T47D (cell line): ENCODE measurements around the gene PRLR.
A peak's percentile ranks its signal among the peaks of the same experiment; 100 is the strongest.
"Not testable (repeated sequence)": the region's sequence is repeated elsewhere in the genome, so short reads cannot be mapped to it uniquely, and the experiment has no call there.

Experiments
- DNase-seq, 2 experiments: peaks; one replicate each; pipeline versions ENCODE4 v3.0.0 to v3.0.0-alpha.2; 2011 to 2012; ENCODE audit warnings: low read depth in 1 of 2, low spot score in 1 of 2
- JUND ChIP-seq: IDR thresholded peaks from 2 replicates; pipeline ENCODE4 v1.6.1; 2012; ENCODE audit warnings: low read depth
- in situ Hi-C: cut with HindIII; loops from 2 replicates; pipeline ENCODE4 v1.10.0; 2016; ENCODE audit warnings: low sequenced_read_pairs, low pct_unique_long_range_greater_than_20kb

The PRLR gene

GRCh38 chr5:35201291-35201690 is 29.0 kb downstream of the PRLR start:
- in situ Hi-C loops = no loop called here
- DNase-seq = peak in 1 of 2 experiments; percentile 85
- peak; percentile 49; the same call in 1 of the 2 replicates for TF ChIP-seq JUND

- no peak for TF ChIP-seq JUND
- in situ Hi-C loops = no loop called here
Measured at GRCh38 chr5:35199886-35200285, 30.4 kb downstream of the PRLR start.

GRCh38 chr5:35198686-35199085 is 31.6 kb downstream of the PRLR start:
- in situ Hi-C loops = no loop called here
- TF ChIP-seq JUND = no peak
- no peak for DNase-seq

More at GRCh38 chr5:35199886-35200285, 30.4 kb downstream of the PRLR start:
- peak in 1 of 2 experiments; percentile 54 for DNase-seq

GRCh38 chr5:35198075-35198474 is 32.2 kb downstream of the PRLR start:
- in situ Hi-C loops = no loop called here
- no peak; the same call in 1 of the 2 replicates for TF ChIP-seq JUND

GRCh38 chr5:35197351-35197750 is 32.9 kb downstream of the PRLR start:
- no peak for TF ChIP-seq JUND
- no peak for DNase-seq
- in situ Hi-C loops = no loop called here

More at GRCh38 chr5:35198075-35198474, 32.2 kb downstream of the PRLR start:
- DNase-seq = peak in 1 of 2 experiments; percentile 83

GRCh38 chr5:35195472-35195852 is 34.8 kb downstream of the PRLR start:
- TF ChIP-seq JUND = no peak
- in situ Hi-C loops = no loop called here

GRCh38 chr5:35194635-35195471 is 35.4 kb downstream of the PRLR start:
- in situ Hi-C loops = no loop called here
- peak in 1 of 2 experiments; percentile 58 for DNase-seq
- TF ChIP-seq JUND = no peak

More at GRCh38 chr5:35195472-35195852, 34.8 kb downstream of the PRLR start:
- DNase-seq = no peak

- no peak for TF ChIP-seq JUND
- DNase-seq = no peak
- in situ Hi-C loops = no loop called here
Measured at GRCh38 chr5:35192506-35192905, 37.8 kb downstream of the PRLR start.

- in situ Hi-C loops, DNase-seq: not testable (repeated sequence)
Measured at GRCh38 chr5:35189801-35190200, 40.5 kb downstream of the PRLR start.

GRCh38 chr5:35188031-35188457 is 42.2 kb downstream of the PRLR start:
- DNase-seq = peak; percentile 33 to 93

GRCh38 chr5:35187621-35188020 is 42.7 kb downstream of the PRLR start:
- in situ Hi-C loops, DNase-seq: not testable (repeated sequence)

More at GRCh38 chr5:35188031-35188457, 42.2 kb downstream of the PRLR start:
- TF ChIP-seq JUND = peak; percentile 86; the same call in 1 of the 2 replicates
- in situ Hi-C loops = no loop called here

- TF ChIP-seq JUND = no peak
- in situ Hi-C loops = no loop called here
- DNase-seq = no peak
Measured at GRCh38 chr5:35186749-35187148, 43.5 kb downstream of the PRLR start.

- in situ Hi-C loops = no loop called here
- peak in 1 of 2 experiments; percentile 50 for DNase-seq
- 0 out of 2 replicates have a peak, but pooled peaks have one; percentile 14 for TF ChIP-seq JUND
Measured at GRCh38 chr5:35185518-35185917, 44.8 kb downstream of the PRLR start.
